Activated CD4-positive, alpha-beta T cell treated with anti-CD3 and anti-CD28 coated beads, Interleukin-2, amount 10 ng/mL, durations not matched to agents 7 days and 5 days (primary cell): Measurements from ENCODE around the gene SRPK3. TPM values are rescaled to one million over a fixed set of nuclear protein-coding genes. Genes with fewer than 3 reads are reported as not detected.

Source experiments
- CTCF ChIA-PET: fragments of 350-600 bp; sonication (Branson Sonifier 250); formaldehyde crosslinking; loops from one replicate; lab custom pipeline; 2021; ENCODE audit warnings: antibody characterized with exemption; lab: Charles Lee
- POLR2A ChIA-PET: fragments of 350-600 bp; sonication (Branson Sonifier 250); formaldehyde crosslinking; loops from one replicate; lab custom pipeline; 2021; ENCODE audit warnings: antibody characterized with exemption; lab: Charles Lee
- DNase-seq: peaks from one replicate; pipeline ENCODE4 v3.0.0-alpha.2; 2020
- H3K27ac Mint-ChIP-seq: one replicate; pipeline ENCODE4 v1.8.0; 2021; ENCODE audit warnings: mild to moderate bottlenecking, moderate library complexity, mixed read lengths
- H3K27me3 Mint-ChIP-seq: one replicate; pipeline ENCODE4 v1.8.0; 2021; ENCODE audit warnings: mixed read lengths
- H3K36me3 Mint-ChIP-seq: one replicate; pipeline ENCODE4 v1.8.0; 2021; ENCODE audit warnings: low read depth, mixed read lengths
- H3K4me1 Mint-ChIP-seq: one replicate; pipeline ENCODE4 v1.8.0; 2021; ENCODE audit warnings: mixed read lengths
- H3K4me3 Mint-ChIP-seq: one replicate; pipeline ENCODE4 v1.8.0; 2021; ENCODE audit warnings: mild to moderate bottlenecking, moderate library complexity, mixed read lengths
- H3K9me3 Mint-ChIP-seq: one replicate; pipeline ENCODE4 v1.8.0; 2021; ENCODE audit warnings: mixed read lengths
- total RNA-seq, 2 experiments: library from RNA; stranded (reverse); gene quantifications; one replicate each; pipeline ENCODE4 v1.2.3, GENCODE V29; 2021

The SRPK3 gene
- total RNA-seq, 2 experiments from 2014 or later: not detected

DNA sequence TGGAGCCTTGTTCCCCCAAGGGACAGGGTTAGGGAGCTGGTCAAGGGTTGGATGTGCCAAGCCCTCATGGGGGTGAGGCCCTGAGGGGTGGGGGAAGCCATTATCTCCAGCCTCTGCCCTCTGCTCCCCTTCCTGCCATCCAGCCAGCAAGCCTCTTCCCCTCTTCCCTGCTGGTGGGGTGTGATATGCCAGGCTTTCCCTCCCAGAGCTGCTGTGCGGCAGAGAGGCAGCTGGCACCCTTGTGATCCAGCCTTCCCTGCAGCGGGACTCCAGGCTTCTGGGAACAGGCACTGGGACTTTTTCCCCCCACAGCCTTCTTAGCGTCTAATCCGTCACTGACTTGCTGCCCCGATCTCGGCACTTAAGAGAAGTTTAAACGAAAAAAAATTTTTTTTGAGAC lies 19.9 kb downstream of the SRPK3 start:
- Mint-ChIP-seq H3K4me3 (no peak overlapping the region), H3K36me3 (peaks cover 4% of the 10 kb centered on the region), H3K27ac (no peak overlapping the region), H3K4me1 (peaks cover 7% of the 10 kb centered on the region), H3K9me3 (no peaks in the 10 kb centered on the region), H3K27me3 (no peaks in the 10 kb centered on the region)
- no peak for DNase-seq
- ChIA-PET POLR2A (no interaction called here), CTCF (no interaction called here)

DNA sequence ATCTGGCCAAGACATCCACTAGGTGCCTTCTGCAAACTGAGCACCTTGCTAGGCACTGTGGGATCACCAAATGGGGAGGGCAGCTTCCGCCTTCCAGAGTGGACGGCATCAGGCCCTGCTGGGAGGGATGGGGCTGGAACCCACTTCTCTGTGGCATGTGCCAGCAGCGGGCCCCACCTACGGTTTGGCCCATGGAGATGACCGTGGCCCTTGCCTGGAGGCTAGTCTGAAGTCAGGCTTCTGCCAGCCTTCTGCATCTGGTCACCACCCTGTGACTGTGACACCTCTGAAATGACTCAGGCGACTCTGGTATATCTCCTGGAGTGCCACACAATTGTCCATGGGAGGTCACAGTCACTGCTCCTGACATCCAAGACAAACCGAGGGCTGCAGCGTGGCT lies 20.8 kb downstream of the SRPK3 start:
- H3K4me1 Mint-ChIP-seq: no peaks in the 10 kb centered on the region
- H3K4me3 Mint-ChIP-seq: no peak overlapping the region
- no peak overlapping the region for H3K27ac Mint-ChIP-seq
- DNase-seq: no peak
- H3K36me3 Mint-ChIP-seq: no peaks in the 10 kb centered on the region
- POLR2A ChIA-PET: no interaction called here
- CTCF ChIA-PET: no interaction called here
- H3K27me3 Mint-ChIP-seq: no peaks in the 10 kb centered on the region
- no peaks in the 10 kb centered on the region for H3K9me3 Mint-ChIP-seq

GRCh38 chrX:153802513-153803045 lies 21.7 kb downstream of the SRPK3 start:
- ChIA-PET POLR2A (no interaction called here), CTCF (no interaction called here)
- H3K9me3 Mint-ChIP-seq: no peaks in the 10 kb centered on the region
- DNase-seq: no peak
- no peaks in the 10 kb centered on the region for H3K27me3 Mint-ChIP-seq
- no peak overlapping the region for H3K27ac Mint-ChIP-seq
- H3K4me1 Mint-ChIP-seq: no peaks in the 10 kb centered on the region
- H3K36me3 Mint-ChIP-seq: no peaks in the 10 kb centered on the region
- H3K4me3 Mint-ChIP-seq: no peak overlapping the region

- no peaks in the 10 kb centered on the region for H3K9me3 Mint-ChIP-seq
- POLR2A ChIA-PET: no interaction called here
- no peaks in the 10 kb centered on the region for H3K36me3 Mint-ChIP-seq
- no peak overlapping the region for H3K4me3 Mint-ChIP-seq
- H3K27me3 Mint-ChIP-seq: no peaks in the 10 kb centered on the region
- no peak overlapping the region for H3K27ac Mint-ChIP-seq
- H3K4me1 Mint-ChIP-seq: no peaks in the 10 kb centered on the region
- CTCF ChIA-PET: interaction anchor here (1.0 to 1.4 kb wide), 3 partner anchors 9 to 144 kb away, joined by 3 read pairs; partner anchors contain the start of gene SSR4
- DNase-seq: no peak
These were observed 22.6 kb downstream of the SRPK3 start for GRCh38 chrX:153803211-153804099.

GRCh38 chrX:153804100-153804595 lies 23.3 kb downstream of the SRPK3 start:
- no peaks in the 10 kb centered on the region for H3K27me3 Mint-ChIP-seq
- no peak overlapping the region for H3K4me3 Mint-ChIP-seq
- ChIA-PET CTCF (interaction anchor here (1.0 to 1.4 kb wide), 3 partner anchors 10 to 143 kb away, joined by 3 read pairs; partner anchors contain the start of gene SSR4), POLR2A (no interaction called here)
- H3K27ac Mint-ChIP-seq: no peak overlapping the region
- H3K36me3 Mint-ChIP-seq: no peaks in the 10 kb centered on the region
- DNase-seq: no peak
- no peaks in the 10 kb centered on the region for H3K9me3 Mint-ChIP-seq
- no peaks in the 10 kb centered on the region for H3K4me1 Mint-ChIP-seq

GRCh38 chrX:153804621-153805020 lies 23.8 kb downstream of the SRPK3 start:
- Mint-ChIP-seq H3K36me3 (no peaks in the 10 kb centered on the region), H3K27ac (no peak overlapping the region), H3K9me3 (no peaks in the 10 kb centered on the region), H3K4me3 (no peak overlapping the region), H3K27me3 (no peaks in the 10 kb centered on the region), H3K4me1 (no peaks in the 10 kb centered on the region)
- ChIA-PET CTCF (interaction anchor here (1.0 to 1.4 kb wide), 3 partner anchors 10 to 142 kb away, joined by 3 read pairs; partner anchors contain the start of gene SSR4), POLR2A (no interaction called here)
- DNase-seq: no peak

GRCh38 chrX:153805436-153805835 lies 24.6 kb downstream of the SRPK3 start:
- no peak for DNase-seq
- no peak overlapping the region for H3K4me3 Mint-ChIP-seq
- no peaks in the 10 kb centered on the region for H3K9me3 Mint-ChIP-seq
- H3K4me1 Mint-ChIP-seq: no peaks in the 10 kb centered on the region
- ChIA-PET POLR2A (no interaction called here), CTCF (no interaction called here)
- H3K36me3 Mint-ChIP-seq: no peaks in the 10 kb centered on the region
- H3K27ac Mint-ChIP-seq: no peak overlapping the region
- no peaks in the 10 kb centered on the region for H3K27me3 Mint-ChIP-seq

- ChIA-PET POLR2A (no interaction called here), CTCF (interaction anchor here (0.8 to 1.1 kb wide), 2 partner anchors 12 to 71 kb away, joined by 3 to 4 read pairs; no protein-coding TSS in a partner anchor)
- Mint-ChIP-seq H3K4me1 (no peaks in the 10 kb centered on the region), H3K27me3 (no peaks in the 10 kb centered on the region), H3K27ac (no peak overlapping the region), H3K36me3 (no peaks in the 10 kb centered on the region), H3K4me3 (no peak overlapping the region), H3K9me3 (no peaks in the 10 kb centered on the region)
- DNase-seq: no peak
These were observed 26.2 kb downstream of the SRPK3 start for GRCh38 chrX:153806999-153807575.

GRCh38 chrX:153807976-153808375 lies 27.1 kb downstream of the SRPK3 start:
- Mint-ChIP-seq H3K36me3 (no peaks in the 10 kb centered on the region), H3K4me1 (no peaks in the 10 kb centered on the region)
- POLR2A ChIA-PET: no interaction called here

DNA sequence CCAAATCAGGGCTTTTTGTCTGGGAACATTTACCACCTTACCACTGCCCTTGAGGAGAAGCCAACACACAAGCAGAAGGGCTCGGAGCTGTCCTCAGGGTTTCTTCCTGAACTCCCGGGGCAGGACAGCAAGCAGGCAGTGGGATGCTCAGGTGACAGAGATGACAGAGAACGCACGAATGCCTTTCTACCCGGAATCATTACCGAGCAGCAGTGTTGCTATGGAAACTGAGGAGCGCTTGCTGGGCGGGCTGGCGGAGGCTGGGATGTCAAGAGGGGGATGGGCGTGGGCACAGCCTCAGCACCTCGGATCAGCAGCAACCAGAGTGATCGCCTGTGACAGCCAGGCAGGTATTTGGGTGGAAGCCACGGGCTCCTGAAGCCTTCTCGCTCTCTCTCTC lies 31.4 kb downstream of the SRPK3 start:
- POLR2A ChIA-PET: no interaction called here
- CTCF ChIA-PET: no interaction called here
- Mint-ChIP-seq H3K4me3 (no peak overlapping the region), H3K36me3 (no peaks in the 10 kb centered on the region), H3K27me3 (peaks cover 12% of the 10 kb centered on the region), H3K9me3 (no peaks in the 10 kb centered on the region), H3K27ac (no peak overlapping the region), H3K4me1 (peaks cover 16% of the 10 kb centered on the region)
- no peak for DNase-seq

More at GRCh38 chrX:153807976-153808375, 27.1 kb downstream of the SRPK3 start:
- no peak for DNase-seq
- Mint-ChIP-seq H3K27ac (no peak overlapping the region), H3K27me3 (peaks cover 3% of the 10 kb centered on the region), H3K4me3 (no peak overlapping the region), H3K9me3 (no peaks in the 10 kb centered on the region)
- CTCF ChIA-PET: interaction anchor here (0.8 to 1.1 kb wide), 2 partner anchors 29 to 154 kb away, joined by 3 to 4 read pairs; no protein-coding TSS in a partner anchor

GRCh38 chrX:153813161-153813560 lies 32.3 kb downstream of the SRPK3 start:
- H3K27ac Mint-ChIP-seq: no peak overlapping the region
- H3K27me3 Mint-ChIP-seq: peaks cover 12% of the 10 kb centered on the region
- POLR2A ChIA-PET: no interaction called here
- CTCF ChIA-PET: no interaction called here
- H3K4me1 Mint-ChIP-seq: peaks cover 19% of the 10 kb centered on the region
- DNase-seq: no peak
- H3K9me3 Mint-ChIP-seq: no peaks in the 10 kb centered on the region
- no peaks in the 10 kb centered on the region for H3K36me3 Mint-ChIP-seq
- no peak overlapping the region for H3K4me3 Mint-ChIP-seq

- Mint-ChIP-seq H3K9me3 (no peaks in the 10 kb centered on the region), H3K4me3 (no peak overlapping the region), H3K27me3 (peaks cover 12% of the 10 kb centered on the region), H3K4me1 (peaks cover 22% of the 10 kb centered on the region), H3K36me3 (no peaks in the 10 kb centered on the region), H3K27ac (peak overlapping the region; percentile 44)
- ChIA-PET CTCF (interaction anchor here (1.0 kb wide), 1 partner anchor 107 kb away, joined by 3 read pairs; no protein-coding TSS in a partner anchor), POLR2A (no interaction called here)
- DNase-seq: no peak
These were observed 33.9 kb downstream of the SRPK3 start for GRCh38 chrX:153814591-153815315.
